NCI-H748 (cell line): Measurements from ENCODE around the gene CD59.
"Not testable (repeated sequence)": the region's sequence is repeated elsewhere in the genome, so short reads cannot be mapped to it uniquely, and the experiment has no call there.

Experiments
- DNase-seq: peaks from one replicate; lab custom pipeline; 2025; ENCODE audit not compliant: unreplicated experiment; lab: John Stamatoyannopoulos, UW

The CD59 gene

GRCh38 chr11:33743291-33743690 is 7.1 kb upstream of the CD59 start:
- no peak for DNase-seq

- DNase-seq: peak; percentile 4
Observed at GRCh38 chr11:33742249-33742851, 6.1 kb upstream of the CD59 start.

GRCh38 chr11:33741806-33742205 is 5.6 kb upstream of the CD59 start:
- DNase-seq: no peak

- DNase-seq: no peak
Observed at GRCh38 chr11:33737362-33737821, 1.2 kb upstream of the CD59 start.

- peak; percentile 68 for DNase-seq
Observed at GRCh38 chr11:33735271-33736147, 714 bp downstream of the CD59 start.

- peak; percentile 71 for DNase-seq
Observed at GRCh38 chr11:33734441-33735270, 1.6 kb downstream of the CD59 start.

GRCh38 chr11:33733980-33734379 is 2.2 kb downstream of the CD59 start:
- peak; percentile 63 for DNase-seq

- DNase-seq: no peak
Observed at GRCh38 chr11:33731723-33732531, 4.3 kb downstream of the CD59 start.

- DNase-seq: no peak
Observed at GRCh38 chr11:33730716-33731115, 5.5 kb downstream of the CD59 start.

GRCh38 chr11:33729072-33729664 is 7.1 kb downstream of the CD59 start:
- DNase-seq: not testable (repeated sequence)

GRCh38 chr11:33727539-33727938 is 8.7 kb downstream of the CD59 start:
- DNase-seq: not testable (repeated sequence)

GRCh38 chr11:33725496-33725895 is 10.7 kb downstream of the CD59 start:
- DNase-seq: no peak

GRCh38 chr11:33724644-33725035 is 11.6 kb downstream of the CD59 start:
- DNase-seq: no peak

GRCh38 chr11:33723238-33723881 is 12.9 kb downstream of the CD59 start:
- no peak for DNase-seq

- no peak for DNase-seq
Observed at GRCh38 chr11:33722590-33723234, 13.5 kb downstream of the CD59 start.

GRCh38 chr11:33721984-33722383 is 14.2 kb downstream of the CD59 start:
- DNase-seq: no peak

GRCh38 chr11:33721426-33721825 is 14.8 kb downstream of the CD59 start:
- no peak for DNase-seq

- no peak for DNase-seq
Observed at GRCh38 chr11:33719587-33719986, 16.6 kb downstream of the CD59 start.

- no peak for DNase-seq
Observed at GRCh38 chr11:33718440-33718839, 17.8 kb downstream of the CD59 start.
